Uterus (tissue), 2 donors: ENCODE data around the gene NLN.

Experiments
- CTCF ChIP-seq, 4 experiments: fragments of 200-600 bp in 2 of 4; fragments of 450-650 bp in 2 of 4; sonication (generic) in 2 of 4; IDR thresholded peaks; one replicate each; pipeline ENCODE4 v1.5.1; 2016 to 2019; ENCODE audit warnings: antibody characterized with exemption in 4 of 4, mild to moderate bottlenecking in 2 of 4, moderate library complexity in 1 of 4
- POLR2A ChIP-seq, 2 donors: fragments of 450-650 bp; IDR thresholded peaks; one replicate each; pipeline ENCODE4 v1.6.1; 2016; ENCODE audit warnings: antibody characterized with exemption in 2 of 2, mild to moderate bottlenecking in 1 of 2, moderate library complexity in 1 of 2

- no peak for TF ChIP-seq CTCF (IDR thresholded peaks at IDR 0.05)
- TF ChIP-seq POLR2A (IDR thresholded peaks at IDR 0.05), result no peak
These were observed 145.7 kb downstream of the NLN start for GRCh38 chr5:65867542-65868195.
